ENCODE measurements around the gene HAUS7.
A peak's percentile ranks its signal among the peaks of the same experiment; 100 is the strongest.

HAUS7 gene

DNA sequence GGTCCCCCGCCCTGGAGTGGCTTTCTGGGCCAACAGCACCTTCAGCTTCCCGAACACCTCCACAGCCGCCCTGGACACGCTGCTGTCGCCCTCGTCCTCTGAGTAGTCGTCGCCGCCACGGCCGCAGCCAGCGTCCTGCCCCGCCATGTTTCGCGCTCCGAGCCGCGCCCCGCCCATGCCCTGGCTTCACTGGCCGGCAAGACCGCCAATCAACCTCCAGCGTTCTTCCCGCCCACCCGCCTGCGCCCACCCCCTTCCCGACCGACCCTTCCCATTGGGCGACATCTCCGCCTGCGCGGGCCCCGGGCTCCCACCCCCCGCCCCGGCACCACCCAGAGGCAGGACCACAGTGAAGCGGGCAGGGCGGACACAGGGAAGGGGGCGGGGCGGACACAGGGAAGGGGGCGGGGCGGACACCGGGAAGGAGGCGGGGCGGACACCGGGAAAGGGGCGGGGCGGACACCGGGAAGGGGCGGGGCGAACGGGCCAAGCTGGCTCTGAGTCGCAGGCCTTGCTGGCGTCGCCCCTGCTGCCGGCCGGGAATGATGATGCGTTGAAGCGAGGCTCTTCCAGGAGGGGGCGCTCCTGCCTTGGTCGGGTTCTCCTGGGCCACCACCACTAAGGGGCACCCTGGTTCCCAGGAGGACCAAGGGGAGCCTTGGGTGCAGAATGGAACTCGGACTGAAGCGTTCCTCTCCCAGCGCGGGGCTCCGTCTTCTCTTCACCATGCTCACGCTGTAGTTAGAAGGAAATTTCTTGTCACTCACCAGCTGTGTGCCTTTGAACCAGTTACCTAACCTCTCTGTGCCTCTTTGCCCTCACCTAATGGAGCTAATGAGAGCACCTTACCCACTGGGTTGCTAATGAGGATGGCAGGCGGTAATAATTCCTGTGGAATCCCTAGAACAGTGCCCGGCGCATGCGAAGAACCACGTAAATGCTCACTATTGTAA lies at the start of gene HAUS7:
Gene HAUS7 (minus strand): TSS at position 166 of the 953 bp plus-strand sequence. CDS start 19 bp downstream, at position 147.
- in situ Hi-C loops (cut with HindIII; ENCODE audit: low pct_ligation_motif_present, low pct_unique_long_range_greater_than_20kb, low sequenced_read_pairs): no loop called here

DNA sequence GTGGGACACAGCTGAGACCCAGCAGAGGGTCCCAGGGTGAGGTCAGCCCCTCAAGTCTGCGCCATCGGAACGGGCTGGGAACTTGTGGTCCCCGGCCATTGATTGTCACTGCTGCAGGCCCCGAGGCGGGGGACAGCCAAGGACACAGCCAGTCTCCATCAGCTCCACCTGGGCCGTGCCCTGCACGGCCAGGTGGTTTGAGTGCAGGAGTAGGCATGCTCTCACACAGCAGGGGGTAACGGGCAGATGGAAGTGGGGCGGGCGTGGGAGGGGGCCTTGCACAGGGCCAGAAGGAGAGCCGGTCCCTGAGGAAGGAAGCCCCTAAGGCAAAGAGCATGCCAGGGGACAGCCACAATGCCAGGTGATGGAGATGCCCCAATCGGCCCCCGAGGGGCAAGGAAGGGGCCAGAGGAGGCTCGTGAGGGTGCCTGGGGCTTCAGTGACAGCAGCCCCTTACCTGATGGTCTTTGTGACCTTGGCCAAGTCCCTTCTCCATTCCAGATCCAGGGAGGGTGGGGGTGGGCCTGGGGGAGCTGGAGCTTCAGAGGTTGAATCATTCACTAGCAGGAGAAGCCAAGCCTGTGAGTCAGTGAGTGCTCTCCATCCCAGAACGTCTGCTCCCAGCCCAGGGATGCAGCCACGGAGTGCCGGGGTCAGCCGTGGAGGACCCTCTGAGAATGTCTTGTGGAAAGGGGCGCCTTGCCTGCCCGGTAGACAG lies 49.4 kb upstream of the HAUS7 start:
- in situ Hi-C loops (cut with HindIII; ENCODE audit: low pct_ligation_motif_present, low pct_unique_long_range_greater_than_20kb, low sequenced_read_pairs): no loop called here
- peak; percentile 33 for DNase-seq

More for the DNA sequence above, at the start of gene HAUS7:
- DNase-seq: peak; percentile 71

DNA sequence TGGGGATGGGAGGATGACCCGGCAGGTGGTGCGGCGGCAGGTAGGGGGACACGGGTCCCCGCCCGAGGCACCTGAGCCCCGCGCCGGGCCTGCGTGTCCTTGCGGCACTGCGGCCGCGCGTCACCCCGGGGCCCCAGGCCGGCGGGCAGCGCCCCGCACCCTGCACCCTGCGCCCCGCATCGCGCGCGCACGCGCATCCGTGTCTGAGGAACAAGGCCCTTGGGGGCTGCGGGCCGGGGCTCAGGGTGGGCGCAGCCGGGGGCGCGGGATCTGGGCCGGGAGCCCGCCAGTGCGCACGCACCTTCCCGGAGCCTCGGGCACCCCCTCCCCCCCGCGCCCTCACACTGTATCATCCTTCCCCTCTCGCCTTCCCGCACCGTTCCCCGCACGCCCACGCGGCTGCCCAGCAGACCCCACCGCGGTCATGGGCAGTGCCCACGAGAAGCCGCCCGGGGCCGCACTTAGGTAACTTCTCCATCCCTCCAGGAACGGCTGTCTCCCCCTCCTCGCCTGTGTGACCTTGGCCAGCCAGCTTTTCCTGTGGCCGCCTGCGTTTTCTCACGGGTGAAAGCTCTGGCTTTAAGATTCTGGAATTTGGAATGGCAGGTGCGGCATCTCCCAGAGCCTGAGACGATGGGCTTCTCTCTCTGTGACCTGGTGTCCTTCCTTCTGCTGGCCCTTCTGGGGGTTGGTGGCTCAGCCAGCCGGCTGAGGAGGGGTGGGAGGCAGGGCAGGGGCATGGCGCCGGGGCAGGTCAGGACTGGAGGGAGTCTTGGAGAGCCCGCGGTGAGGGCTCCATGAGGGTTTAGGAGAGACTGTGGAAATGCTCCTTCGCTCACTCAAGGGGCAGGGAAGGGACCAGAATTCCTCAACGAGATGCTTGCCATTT lies 47.8 kb upstream of the HAUS7 start:
- no peak for DNase-seq
- in situ Hi-C loops (cut with HindIII; ENCODE audit: low pct_ligation_motif_present, low pct_unique_long_range_greater_than_20kb, low sequenced_read_pairs): no loop called here

DNA sequence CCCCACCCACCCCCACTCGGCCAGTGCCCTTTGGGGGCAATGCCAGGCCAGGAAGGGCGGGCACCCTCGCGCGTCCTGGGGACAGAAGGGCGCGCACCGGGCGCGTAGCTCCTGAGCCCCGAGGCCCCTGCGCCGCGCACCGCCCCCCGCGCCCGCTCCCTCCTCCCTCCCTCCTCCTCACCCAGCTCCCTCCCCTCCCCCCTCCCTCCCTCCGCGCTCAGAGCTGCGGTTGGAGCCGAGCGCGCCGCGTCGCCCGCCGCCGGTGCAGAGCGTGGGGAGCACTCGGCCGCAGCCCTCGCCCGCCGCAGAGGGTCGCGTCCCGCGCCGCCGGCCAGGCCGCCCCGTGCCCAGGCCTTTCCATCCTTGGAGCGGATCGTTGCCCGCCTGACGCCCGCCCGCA lies 47.0 kb upstream of the HAUS7 start, which contains the start of gene ATP2B3:
Gene ATP2B3 (plus strand): TSS at position 220 of the 400 bp plus-strand sequence. CDS start 18,606 bp downstream, outside the sequence.
- DNase-seq: no peak
- in situ Hi-C loops (cut with HindIII; ENCODE audit: low pct_ligation_motif_present, low pct_unique_long_range_greater_than_20kb, low sequenced_read_pairs): no loop called here

DNA sequence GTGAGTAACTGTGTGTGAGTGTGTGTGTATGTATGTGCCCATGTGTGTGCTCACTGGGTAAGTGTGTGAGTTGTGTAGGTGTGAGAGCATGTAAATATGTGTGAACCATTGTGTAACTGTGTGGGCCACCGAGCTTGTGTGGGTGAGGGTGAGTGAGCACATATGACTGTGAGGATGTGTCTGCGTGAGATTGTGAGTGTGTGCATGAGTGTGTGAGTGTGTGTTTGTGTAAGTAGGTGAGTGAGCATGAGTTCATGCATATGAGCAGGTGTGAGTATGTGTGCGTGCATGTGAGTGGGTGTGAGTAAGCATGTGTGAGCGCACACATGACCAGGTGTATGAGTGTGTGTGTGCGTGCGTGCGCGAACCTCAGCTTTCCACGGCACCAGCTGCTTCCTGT lies 45.7 kb upstream of the HAUS7 start:
- DNase-seq: no peak
- in situ Hi-C loops (cut with HindIII; ENCODE audit: low pct_ligation_motif_present, low pct_unique_long_range_greater_than_20kb, low sequenced_read_pairs): no loop called here

DNA sequence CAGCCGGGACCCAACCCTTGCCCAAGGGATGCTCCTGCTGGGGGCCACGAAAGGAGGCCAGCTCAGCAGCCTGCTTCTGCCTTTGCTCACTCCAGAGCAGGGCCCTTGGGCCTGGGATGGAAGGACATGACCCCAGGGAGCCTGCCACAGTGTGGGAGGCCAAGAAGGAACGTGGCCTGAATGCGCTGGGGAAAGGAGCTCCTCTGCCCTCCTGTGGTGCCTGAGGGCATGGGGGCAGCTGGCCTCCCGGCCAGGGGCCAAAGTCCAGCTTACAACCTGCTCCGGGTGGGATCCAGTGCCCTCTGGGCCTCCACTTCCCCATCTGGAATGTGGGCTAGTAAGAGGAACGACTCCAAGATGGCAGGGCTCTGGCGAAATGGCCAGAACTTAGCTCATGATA lies 45.1 kb upstream of the HAUS7 start:
- no peak for DNase-seq
- in situ Hi-C loops (cut with HindIII; ENCODE audit: low pct_ligation_motif_present, low pct_unique_long_range_greater_than_20kb, low sequenced_read_pairs): no loop called here

DNA sequence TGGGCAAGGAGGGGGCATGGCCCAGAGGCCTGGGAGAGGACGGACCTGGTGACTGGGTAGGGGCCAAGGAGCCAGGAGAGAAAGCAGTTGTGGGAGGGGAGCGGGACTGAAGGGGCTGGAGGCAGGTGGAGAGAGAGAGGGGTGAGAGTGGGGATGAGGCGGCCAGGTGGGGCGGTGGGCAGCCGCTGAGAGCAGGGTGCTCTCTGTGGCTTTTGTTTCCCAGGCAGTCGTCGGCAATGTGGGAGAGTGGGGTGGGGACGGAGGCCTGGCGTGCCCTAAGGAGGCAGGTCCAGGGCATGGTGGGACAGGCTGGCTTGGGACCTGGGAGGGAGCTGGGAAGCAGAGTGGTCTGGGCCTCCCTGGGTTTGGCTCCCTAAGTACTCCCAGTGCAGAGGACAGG lies 43.9 kb upstream of the HAUS7 start:
- DNase-seq: no peak
- in situ Hi-C loops (cut with HindIII; ENCODE audit: low pct_ligation_motif_present, low pct_unique_long_range_greater_than_20kb, low sequenced_read_pairs): no loop called here

DNA sequence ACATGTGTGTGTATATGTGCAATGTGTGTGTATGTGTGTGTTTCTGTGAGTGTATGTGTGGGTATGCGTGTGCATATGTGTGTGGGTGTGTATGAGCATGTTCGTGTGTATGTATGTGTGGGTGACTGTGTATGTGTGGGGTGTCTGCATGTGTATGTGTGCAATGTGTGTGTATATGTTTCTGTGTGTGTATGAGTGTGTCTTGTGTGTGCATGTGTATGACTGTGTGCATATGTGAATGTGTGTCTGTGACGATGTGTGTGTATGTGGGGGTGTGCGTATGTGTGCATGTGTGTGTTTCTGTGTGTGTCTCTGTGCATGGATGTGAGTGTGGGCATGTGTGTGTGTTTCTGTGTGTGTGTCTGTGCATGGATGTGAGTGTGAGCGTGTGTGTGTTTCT lies 42.9 kb upstream of the HAUS7 start:
- in situ Hi-C loops (cut with HindIII; ENCODE audit: low pct_ligation_motif_present, low pct_unique_long_range_greater_than_20kb, low sequenced_read_pairs): no loop called here
- DNase-seq: no peak

DNA sequence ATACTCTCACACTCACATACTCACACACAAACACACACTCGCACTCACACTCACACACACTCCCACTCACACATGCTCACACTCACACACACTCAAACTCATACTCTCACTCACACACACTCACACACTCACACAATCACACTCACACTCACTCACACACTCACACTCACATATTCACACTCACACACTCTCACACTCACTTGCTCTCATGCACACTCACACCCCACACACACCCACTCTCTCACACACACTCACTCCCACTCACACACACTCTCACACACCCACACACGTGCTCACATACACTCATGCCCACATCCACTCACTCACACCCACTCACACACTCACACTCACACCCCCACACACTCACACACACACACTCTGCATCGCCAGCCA lies 42.1 kb upstream of the HAUS7 start:
- no peak for DNase-seq
- in situ Hi-C loops (cut with HindIII; ENCODE audit: low pct_ligation_motif_present, low pct_unique_long_range_greater_than_20kb, low sequenced_read_pairs): no loop called here

DNA sequence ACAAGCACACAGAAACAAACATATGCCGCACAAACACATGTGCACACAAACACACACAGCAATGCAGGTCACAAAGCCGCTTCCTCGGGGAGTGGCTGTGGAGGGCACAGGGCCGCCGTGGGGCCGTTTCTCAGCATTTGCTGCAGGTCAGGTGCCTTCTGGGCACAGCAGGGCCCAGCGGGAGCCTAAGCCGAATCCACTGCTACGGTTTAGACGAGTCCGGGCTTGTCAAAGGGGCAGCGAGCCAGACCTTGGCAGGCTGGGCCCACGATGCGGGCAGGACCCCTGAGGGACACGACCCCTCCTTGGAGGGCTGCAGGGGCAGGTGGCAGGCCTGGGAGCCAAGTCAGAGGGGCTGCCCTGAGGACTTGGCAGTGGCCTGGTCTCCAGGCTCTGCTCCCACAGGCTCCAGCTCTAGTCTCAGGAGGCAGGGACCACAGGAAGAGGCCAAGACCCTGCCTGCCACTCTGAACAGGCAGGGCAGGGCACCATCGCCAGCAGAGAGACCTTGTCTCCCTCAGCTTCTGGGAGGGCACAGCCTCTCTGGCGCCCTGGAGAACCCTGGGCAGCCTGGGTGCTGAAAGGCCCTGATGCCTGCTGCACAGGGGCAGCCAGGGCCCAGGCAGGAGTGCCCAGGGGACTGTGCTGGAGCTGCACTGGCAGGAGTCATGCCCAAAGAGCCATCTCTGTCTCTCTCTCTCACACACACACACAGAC lies 41.6 kb upstream of the HAUS7 start:
- in situ Hi-C loops (cut with HindIII; ENCODE audit: low pct_ligation_motif_present, low pct_unique_long_range_greater_than_20kb, low sequenced_read_pairs): no loop called here

DNA sequence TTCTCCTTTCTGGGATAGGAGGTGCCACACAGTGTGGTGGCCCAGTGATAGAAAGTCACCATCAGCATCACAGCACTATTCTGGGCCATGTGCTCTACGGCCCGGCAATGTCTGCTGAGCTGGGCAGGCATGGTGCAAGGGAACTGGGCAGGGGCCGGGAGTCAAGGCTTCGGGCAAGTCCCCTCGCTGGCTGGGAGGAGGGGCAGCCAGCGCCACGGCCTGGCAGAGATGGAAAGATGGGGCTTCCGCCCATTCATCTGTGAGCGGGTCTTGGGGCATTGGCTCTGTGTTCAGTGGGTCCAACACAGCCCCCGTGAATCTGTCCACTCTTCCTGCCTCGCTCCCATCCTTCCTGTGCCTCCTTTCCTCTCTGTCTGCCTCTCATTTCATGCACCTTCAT lies 40.0 kb upstream of the HAUS7 start:
- in situ Hi-C loops (cut with HindIII; ENCODE audit: low pct_ligation_motif_present, low pct_unique_long_range_greater_than_20kb, low sequenced_read_pairs): no loop called here
- DNase-seq: no peak

More for the DNA sequence above, 41.6 kb upstream of the HAUS7 start:
- no peak for DNase-seq

DNA sequence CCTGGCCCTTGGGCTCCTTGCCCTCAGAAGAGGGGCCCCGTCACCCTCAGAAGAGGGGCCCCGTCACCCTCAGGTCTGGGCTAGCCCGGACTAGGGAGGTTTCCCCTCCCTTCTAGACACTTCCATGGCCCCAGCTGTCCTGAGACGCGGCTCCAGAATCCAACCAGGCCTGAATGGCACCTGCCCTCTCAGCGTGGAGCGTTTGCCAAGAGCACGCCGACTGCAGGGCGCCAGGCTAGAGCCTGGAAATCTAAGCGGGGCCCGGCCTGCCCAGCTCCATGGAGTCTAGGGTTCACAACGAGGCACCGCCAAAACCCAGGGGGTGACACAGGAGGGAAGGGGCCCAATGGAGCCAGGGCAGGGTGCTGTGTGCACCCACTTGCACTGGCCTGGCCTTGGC lies 39.2 kb upstream of the HAUS7 start:
- DNase-seq: no peak
- in situ Hi-C loops (cut with HindIII; ENCODE audit: low pct_ligation_motif_present, low pct_unique_long_range_greater_than_20kb, low sequenced_read_pairs): no loop called here

DNA sequence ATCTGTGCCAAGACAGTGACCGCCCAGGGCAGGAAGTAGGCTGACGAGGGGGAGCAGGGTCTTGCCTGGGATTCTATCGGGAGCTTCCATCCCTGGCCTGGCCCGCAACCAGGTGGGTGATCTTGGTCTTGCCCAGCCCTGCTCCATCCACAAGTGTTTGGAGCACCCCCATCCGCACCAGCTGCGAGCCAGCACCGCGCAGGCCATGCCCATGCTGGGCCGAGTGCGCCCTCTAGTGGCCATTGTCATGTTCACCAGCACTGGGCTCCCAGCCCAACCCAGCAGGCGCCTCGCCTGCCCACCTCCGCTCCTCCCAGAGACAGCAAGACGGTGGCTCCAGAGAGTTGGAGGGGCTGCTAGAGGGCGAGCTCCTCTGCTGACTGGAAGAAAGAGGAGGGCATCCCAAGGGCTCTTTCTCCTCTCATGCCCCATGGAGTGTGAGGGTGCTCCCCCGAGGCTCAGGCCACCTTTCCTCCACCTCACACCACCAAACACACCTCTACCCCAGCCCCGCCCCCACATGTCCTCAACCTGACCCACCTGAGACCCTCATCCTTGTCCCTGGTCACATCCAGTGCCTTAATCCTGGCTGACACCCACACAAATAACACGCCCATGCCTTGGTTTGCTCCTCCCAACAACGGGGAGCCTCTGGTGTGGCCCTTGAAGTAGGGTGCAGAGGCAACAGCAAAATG lies 37.3 kb upstream of the HAUS7 start:
- in situ Hi-C loops (cut with HindIII; ENCODE audit: low pct_ligation_motif_present, low pct_unique_long_range_greater_than_20kb, low sequenced_read_pairs): no loop called here
- DNase-seq: peak; percentile 59

DNA sequence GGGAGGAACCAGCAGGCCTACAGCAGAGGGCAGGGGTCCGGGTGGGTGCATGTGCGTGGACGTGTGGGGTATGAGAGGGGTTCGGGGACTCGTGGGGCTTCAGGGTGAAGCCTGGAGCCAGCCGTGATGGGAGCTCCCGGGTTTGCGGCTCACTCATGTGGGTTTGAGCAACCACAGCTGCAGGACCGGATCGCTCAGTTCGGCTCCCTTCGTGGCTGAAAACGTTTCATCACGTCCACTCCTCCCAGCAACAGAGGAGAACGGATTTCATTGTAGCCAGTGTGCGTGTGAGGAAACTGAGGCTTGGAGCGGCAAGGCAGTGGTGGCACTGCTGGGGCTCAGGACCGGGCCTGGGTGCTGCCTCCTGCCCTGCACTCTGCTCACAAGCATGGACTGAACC lies 35.0 kb upstream of the HAUS7 start:
- in situ Hi-C loops (cut with HindIII; ENCODE audit: low pct_ligation_motif_present, low pct_unique_long_range_greater_than_20kb, low sequenced_read_pairs): no loop called here
- DNase-seq: no peak

DNA sequence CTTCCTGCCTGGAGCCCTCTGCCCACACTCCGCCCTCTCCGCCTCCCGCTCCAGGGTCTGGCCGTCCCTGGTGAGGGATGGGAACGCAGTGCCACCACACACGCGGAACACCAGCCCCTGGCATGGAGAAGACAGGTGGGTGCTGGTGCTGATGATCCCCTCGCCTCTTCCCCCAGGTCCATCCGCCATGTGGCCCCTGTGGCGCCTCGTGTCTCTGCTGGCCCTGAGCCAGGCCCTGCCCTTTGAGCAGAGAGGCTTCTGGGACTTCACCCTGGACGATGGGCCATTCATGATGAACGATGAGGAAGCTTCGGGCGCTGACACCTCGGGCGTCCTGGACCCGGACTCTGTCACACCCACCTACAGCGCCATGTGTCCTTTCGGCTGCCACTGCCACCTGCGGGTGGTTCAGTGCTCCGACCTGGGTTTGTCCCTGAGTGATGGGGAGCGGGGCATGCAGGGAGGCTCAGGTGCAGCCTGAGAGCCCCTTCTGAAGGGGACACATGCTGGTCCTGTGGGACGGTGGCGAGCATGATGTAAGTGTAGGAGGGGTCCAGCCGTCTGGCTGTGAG lies 34.2 kb upstream of the HAUS7 start:
- in situ Hi-C loops (cut with HindIII; ENCODE audit: low pct_ligation_motif_present, low pct_unique_long_range_greater_than_20kb, low sequenced_read_pairs): no loop called here
- no peak for DNase-seq

DNA sequence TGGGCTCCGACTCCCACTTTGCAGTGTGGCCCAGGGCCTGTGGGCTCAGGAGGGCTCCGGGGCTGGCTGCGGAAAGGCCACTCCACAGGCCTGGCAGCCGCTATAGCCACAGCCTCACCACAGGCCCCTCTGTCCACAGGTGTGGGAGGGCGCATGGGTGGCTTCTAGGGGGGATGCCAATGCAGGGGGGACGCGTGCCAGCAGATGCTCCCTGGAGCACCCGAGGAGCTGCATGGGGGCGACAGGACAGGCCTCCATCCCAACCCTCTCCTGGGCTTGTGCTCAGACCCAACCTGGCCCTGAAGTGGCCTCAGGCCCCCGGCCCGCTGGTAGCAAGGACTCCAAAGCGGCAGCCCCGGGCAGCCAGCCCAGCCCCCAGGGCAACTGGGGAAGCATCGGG lies 32.4 kb upstream of the HAUS7 start:
- no peak for DNase-seq
- in situ Hi-C loops (cut with HindIII; ENCODE audit: low pct_ligation_motif_present, low pct_unique_long_range_greater_than_20kb, low sequenced_read_pairs): no loop called here

DNA sequence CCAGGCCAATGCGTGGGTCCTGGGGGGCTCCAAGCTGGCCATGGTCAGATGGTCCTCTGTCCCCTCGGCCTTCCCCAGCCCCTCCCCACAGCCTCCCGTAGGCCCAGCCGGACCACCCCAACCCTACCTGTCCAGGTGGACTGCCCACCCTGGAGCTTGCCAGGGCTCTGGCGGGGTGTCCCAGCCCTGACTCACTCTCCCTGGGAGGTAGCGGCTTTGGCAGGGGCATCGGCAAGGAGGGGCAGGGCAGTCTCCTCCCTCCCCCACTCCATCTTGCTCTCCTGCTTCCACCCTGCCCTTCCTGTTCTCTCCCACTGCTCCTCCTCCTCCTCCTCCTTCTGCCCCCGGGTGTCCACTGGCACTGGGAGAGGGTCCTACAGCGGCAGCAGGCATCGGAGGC lies 31.8 kb upstream of the HAUS7 start:
- in situ Hi-C loops (cut with HindIII; ENCODE audit: low pct_ligation_motif_present, low pct_unique_long_range_greater_than_20kb, low sequenced_read_pairs): no loop called here
- DNase-seq: no peak
